HG03135 (cell line): ENCODE measurements around the gene HIVEP3.

Experiments
- ATAC-seq: cut with Tn5 transposase; IDR thresholded peaks from one replicate; pipeline ENCODE4 v1.9.1; 2021; ENCODE audit warnings: mild to moderate bottlenecking, moderate library complexity; ENCODE audit not compliant: unreplicated experiment

Gene HIVEP3

GRCh38 chr1:41716188-41717130 lies 202.3 kb downstream of the HIVEP3 start:
- ATAC-seq, result no peak

- ATAC-seq, result no peak
These were observed 203.2 kb downstream of the HIVEP3 start for GRCh38 chr1:41715441-41716095.

- ATAC-seq, result no peak
These were observed 203.9 kb downstream of the HIVEP3 start for GRCh38 chr1:41714638-41715389.

- no peak for ATAC-seq
These were observed 205.0 kb downstream of the HIVEP3 start for GRCh38 chr1:41713557-41714327.

GRCh38 chr1:41713141-41713540 lies 205.6 kb downstream of the HIVEP3 start:
- ATAC-seq, result no peak

- no peak for ATAC-seq
These were observed 206.0 kb downstream of the HIVEP3 start for GRCh38 chr1:41712695-41713094.

GRCh38 chr1:41712081-41712480 lies 206.6 kb downstream of the HIVEP3 start:
- ATAC-seq, result no peak

- ATAC-seq, result no peak
These were observed 207.1 kb downstream of the HIVEP3 start for GRCh38 chr1:41711581-41711980.

GRCh38 chr1:41710980-41711379 lies 207.7 kb downstream of the HIVEP3 start:
- no peak for ATAC-seq

GRCh38 chr1:41709873-41710272 lies 208.8 kb downstream of the HIVEP3 start:
- no peak for ATAC-seq

GRCh38 chr1:41709331-41709730 lies 209.4 kb downstream of the HIVEP3 start:
- no peak for ATAC-seq

GRCh38 chr1:41708332-41708731 lies 210.4 kb downstream of the HIVEP3 start:
- ATAC-seq, result no peak

- no peak for ATAC-seq
These were observed 210.9 kb downstream of the HIVEP3 start for GRCh38 chr1:41707793-41708192.

- ATAC-seq, result no peak
These were observed 212.9 kb downstream of the HIVEP3 start for GRCh38 chr1:41705798-41706197.

- ATAC-seq, result no peak
These were observed 214.5 kb downstream of the HIVEP3 start for GRCh38 chr1:41704196-41704595.

GRCh38 chr1:41702771-41703170 lies 216.0 kb downstream of the HIVEP3 start:
- no peak for ATAC-seq

GRCh38 chr1:41700986-41701535 lies 217.7 kb downstream of the HIVEP3 start:
- ATAC-seq, result no peak

- ATAC-seq, result no peak
These were observed 218.1 kb downstream of the HIVEP3 start for GRCh38 chr1:41700581-41700980.

GRCh38 chr1:41699861-41700248 lies 218.9 kb downstream of the HIVEP3 start:
- ATAC-seq, result no peak
